Measurements from ENCODE around the gene CCDC158. TPM values are rescaled to one million over a fixed set of nuclear protein-coding genes. Genes with fewer than 3 reads are reported as not detected.
"Not testable (repeated sequence)": the region's sequence is repeated elsewhere in the genome, so short reads cannot be mapped to it uniquely, and the experiment has no call there.

CCDC158 gene
- total and polyA plus RNA-seq, 9 donors: 0.02 to 0.23 (median 0.15) TPM; not detected in 3

DNA sequence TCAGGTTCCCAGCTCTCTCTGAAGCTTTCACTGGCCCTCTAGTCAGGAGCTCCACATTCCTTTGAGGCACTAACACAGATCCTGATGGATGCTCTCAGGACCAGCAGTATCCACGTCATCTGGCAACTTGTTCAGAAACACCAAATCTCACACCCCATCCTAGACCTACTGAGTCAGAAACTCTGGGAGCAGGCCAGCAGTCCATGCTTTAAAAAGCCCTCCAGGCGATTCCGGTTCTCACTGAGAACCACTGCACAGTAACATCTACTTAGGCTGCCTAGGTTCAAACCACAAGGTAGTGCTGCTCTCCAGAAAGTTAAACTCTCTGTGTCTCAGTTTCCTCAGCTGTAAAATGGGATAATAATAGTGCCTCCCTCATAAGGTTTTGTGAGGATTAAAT is 55.3 kb downstream of the CCDC158 start:
- H3K27me3 ChIP-seq: no peaks in the 10 kb centered on the region
- whole genome bisulfite sequencing, 3 donors: 67 to 82% (median 72%) methylated on average over 3 of the region's 3 CpGs
- H3K27ac ChIP-seq: no peak overlapping the region
- no peaks in the 10 kb centered on the region for H3K4me1 ChIP-seq (ENCODE audit: insufficient read depth)
- no peaks in the 10 kb centered on the region for H3K9me3 ChIP-seq
- no peak overlapping the region for H3K4me3 ChIP-seq
- no peaks in the 10 kb centered on the region for H3K36me3 ChIP-seq
- intact Hi-C loops (cut with DNase I): no loop called here
- no peak for TF ChIP-seq EP300 (IDR thresholded peaks at IDR 0.05)
- TF ChIP-seq, protein P1, sequence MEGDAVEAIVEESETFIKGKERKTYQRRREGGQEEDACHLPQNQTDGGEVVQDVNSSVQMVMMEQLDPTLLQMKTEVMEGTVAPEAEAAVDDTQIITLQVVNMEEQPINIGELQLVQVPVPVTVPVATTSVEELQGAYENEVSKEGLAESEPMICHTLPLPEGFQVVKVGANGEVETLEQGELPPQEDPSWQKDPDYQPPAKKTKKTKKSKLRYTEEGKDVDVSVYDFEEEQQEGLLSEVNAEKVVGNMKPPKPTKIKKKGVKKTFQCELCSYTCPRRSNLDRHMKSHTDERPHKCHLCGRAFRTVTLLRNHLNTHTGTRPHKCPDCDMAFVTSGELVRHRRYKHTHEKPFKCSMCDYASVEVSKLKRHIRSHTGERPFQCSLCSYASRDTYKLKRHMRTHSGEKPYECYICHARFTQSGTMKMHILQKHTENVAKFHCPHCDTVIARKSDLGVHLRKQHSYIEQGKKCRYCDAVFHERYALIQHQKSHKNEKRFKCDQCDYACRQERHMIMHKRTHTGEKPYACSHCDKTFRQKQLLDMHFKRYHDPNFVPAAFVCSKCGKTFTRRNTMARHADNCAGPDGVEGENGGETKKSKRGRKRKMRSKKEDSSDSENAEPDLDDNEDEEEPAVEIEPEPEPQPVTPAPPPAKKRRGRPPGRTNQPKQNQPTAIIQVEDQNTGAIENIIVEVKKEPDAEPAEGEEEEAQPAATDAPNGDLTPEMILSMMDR (IDR thresholded peaks at IDR 0.05): no peak
- TF ChIP-seq POLR2A (IDR thresholded peaks at IDR 0.05): no peak
- DNase-seq: no peak

DNA sequence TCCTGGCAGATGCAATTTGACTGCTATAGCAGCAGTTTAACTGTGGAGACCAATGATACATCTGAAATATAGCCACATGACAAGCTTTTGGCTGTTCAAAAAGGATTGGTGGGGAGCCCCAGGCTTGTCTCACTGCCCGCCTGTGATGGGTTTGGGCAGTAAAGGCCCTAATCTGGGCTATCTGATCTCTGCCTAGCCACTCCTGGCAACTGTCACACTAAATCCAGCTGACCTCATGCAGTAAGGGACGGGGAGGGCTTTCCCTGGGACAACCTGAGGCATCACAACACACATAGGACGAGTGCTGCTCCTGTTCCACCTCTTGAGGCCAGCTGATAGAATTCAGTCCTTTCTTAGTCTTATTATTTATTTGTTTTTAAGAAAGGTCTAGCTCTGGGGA is 56.2 kb downstream of the CCDC158 start:
- Histone ChIP-seq H3K4me3 (no peak overlapping the region), H3K36me3 (no peaks in the 10 kb centered on the region), H3K27ac (no peak overlapping the region), H3K27me3 (no peaks in the 10 kb centered on the region), H3K9me3 (peaks cover 0 to 8% of the 10 kb centered on the region in 2 donors), H3K4me1 (ENCODE audit: insufficient read depth) (no peaks in the 10 kb centered on the region)
- no peak for DNase-seq
- intact Hi-C loops (cut with DNase I): no loop called here
- TF ChIP-seq POLR2A (IDR thresholded peaks at IDR 0.05): no peak
- TF ChIP-seq EP300 (IDR thresholded peaks at IDR 0.05): no peak
- TF ChIP-seq, protein P1 (IDR thresholded peaks at IDR 0.05): no peak
- 66 to 73% (median 71%) methylated on average over 3 of the region's 3 CpGs for WGBS, 3 donors

GRCh38 chr4:76363556-76364290 is 57.2 kb downstream of the CCDC158 start:
- intact Hi-C loops (cut with DNase I): no loop called here
- TF ChIP-seq, protein P1 (IDR thresholded peaks at IDR 0.05): no peak
- Histone ChIP-seq H3K36me3 (no peaks in the 10 kb centered on the region), H3K27ac (no peak overlapping the region), H3K4me1 (ENCODE audit: insufficient read depth) (no peaks in the 10 kb centered on the region), H3K9me3 (peaks cover 0 to 8% of the 10 kb centered on the region in 2 donors), H3K4me3 (no peak overlapping the region), H3K27me3 (no peaks in the 10 kb centered on the region)
- no peak for DNase-seq
- WGBS, 3 donors: 85 to 89% (median 87%) methylated on average over 6 of the region's 6 CpGs

- 75 to 85% (median 78%) methylated on average over 3 of the region's 3 CpGs for WGBS, 3 donors
- intact Hi-C loops (cut with DNase I): no loop called here
Observed at GRCh38 chr4:76361689-76362412, 59.1 kb downstream of the CCDC158 start.

GRCh38 chr4:76359881-76360466 is 61.0 kb downstream of the CCDC158 start:
- H3K4me1 ChIP-seq (ENCODE audit: insufficient read depth); H3K9me3 ChIP-seq; H3K27me3 ChIP-seq; DNase-seq; H3K27ac ChIP-seq; H3K4me3 ChIP-seq; intact Hi-C loops (cut with DNase I); H3K36me3 ChIP-seq: not testable (repeated sequence)

More at GRCh38 chr4:76361689-76362412, 59.1 kb downstream of the CCDC158 start:
- Histone ChIP-seq H3K4me1 (ENCODE audit: insufficient read depth) (no peaks in the 10 kb centered on the region), H3K27me3 (no peaks in the 10 kb centered on the region), H3K9me3 (peaks cover 0 to 8% of the 10 kb centered on the region in 2 donors), H3K4me3 (no peak overlapping the region), H3K27ac (no peak overlapping the region), H3K36me3 (no peaks in the 10 kb centered on the region)
- TF ChIP-seq, protein P1 (IDR thresholded peaks at IDR 0.05): no peak
- no peak for TF ChIP-seq POLR2A (IDR thresholded peaks at IDR 0.05)
- TF ChIP-seq EP300 (IDR thresholded peaks at IDR 0.05): no peak
- no peak for DNase-seq

Measured in ovary (tissue), 9 donors.